ENCODE results near the gene TMEM184B.

- TF ChIP-seq EZH2 (IDR thresholded peaks at IDR 0.05; ENCODE audit: low read length) (no peak), CTCF (optimal IDR thresholded peaks at IDR 0.05 in 1 of 3, IDR thresholded peaks at IDR 0.05 in 1 of 3, conservative IDR thresholded peaks at IDR 0.05 in 1 of 3; ENCODE audit: extremely low read depth in 1 of 3, insufficient read depth in 2 of 3, low read length in 3 of 3) (no peak)
Measured at GRCh38 chr22:38317995-38318715, 45.3 kb upstream of the TMEM184B start.

Measured in keratinocyte (primary cell).